Coronary artery (tissue), 2 donors: ENCODE data around the gene POU2AF3.

Experiments used
- DNase-seq: peaks from one replicate; pipeline ENCODE4 v3.0.0-alpha.2; 2017; ENCODE audit warnings: low spot score
- H3K27ac ChIP-seq, 2 donors: fragments of 200-600 bp; sonication (generic); one replicate each; pipeline ENCODE4 v1.5.1; 2016 to 2019
- H3K4me3 ChIP-seq: fragments of 200-600 bp; sonication (generic); 2 replicates; pipeline ENCODE4 v1.5.1; 2016; ENCODE audit warnings: mild to moderate bottlenecking, moderate library complexity
- TF ChIP-seq, protein P1 (sequence below): fragments of 200-600 bp; sonication (generic); IDR thresholded peaks from one replicate; pipeline ENCODE4 v1.5.1; 2019; ENCODE audit warnings: antibody characterized with exemption

Gene POU2AF3

GRCh38 chr11:111329306-111330204 lies 31.2 kb downstream of the POU2AF3 start:
- Histone ChIP-seq H3K27ac (peak overlapping the region; percentile 89), H3K4me3 (no peak overlapping the region)
- DNase-seq = no peak
- TF ChIP-seq, protein P1, sequence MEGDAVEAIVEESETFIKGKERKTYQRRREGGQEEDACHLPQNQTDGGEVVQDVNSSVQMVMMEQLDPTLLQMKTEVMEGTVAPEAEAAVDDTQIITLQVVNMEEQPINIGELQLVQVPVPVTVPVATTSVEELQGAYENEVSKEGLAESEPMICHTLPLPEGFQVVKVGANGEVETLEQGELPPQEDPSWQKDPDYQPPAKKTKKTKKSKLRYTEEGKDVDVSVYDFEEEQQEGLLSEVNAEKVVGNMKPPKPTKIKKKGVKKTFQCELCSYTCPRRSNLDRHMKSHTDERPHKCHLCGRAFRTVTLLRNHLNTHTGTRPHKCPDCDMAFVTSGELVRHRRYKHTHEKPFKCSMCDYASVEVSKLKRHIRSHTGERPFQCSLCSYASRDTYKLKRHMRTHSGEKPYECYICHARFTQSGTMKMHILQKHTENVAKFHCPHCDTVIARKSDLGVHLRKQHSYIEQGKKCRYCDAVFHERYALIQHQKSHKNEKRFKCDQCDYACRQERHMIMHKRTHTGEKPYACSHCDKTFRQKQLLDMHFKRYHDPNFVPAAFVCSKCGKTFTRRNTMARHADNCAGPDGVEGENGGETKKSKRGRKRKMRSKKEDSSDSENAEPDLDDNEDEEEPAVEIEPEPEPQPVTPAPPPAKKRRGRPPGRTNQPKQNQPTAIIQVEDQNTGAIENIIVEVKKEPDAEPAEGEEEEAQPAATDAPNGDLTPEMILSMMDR = no peak

- TF ChIP-seq, protein P1 = no peak
- H3K27ac ChIP-seq = peak overlapping the region; percentile 89
- DNase-seq = no peak
- no peak overlapping the region for H3K4me3 ChIP-seq
Observed at GRCh38 chr11:111330234-111330893, 32.0 kb downstream of the POU2AF3 start.

DNA sequence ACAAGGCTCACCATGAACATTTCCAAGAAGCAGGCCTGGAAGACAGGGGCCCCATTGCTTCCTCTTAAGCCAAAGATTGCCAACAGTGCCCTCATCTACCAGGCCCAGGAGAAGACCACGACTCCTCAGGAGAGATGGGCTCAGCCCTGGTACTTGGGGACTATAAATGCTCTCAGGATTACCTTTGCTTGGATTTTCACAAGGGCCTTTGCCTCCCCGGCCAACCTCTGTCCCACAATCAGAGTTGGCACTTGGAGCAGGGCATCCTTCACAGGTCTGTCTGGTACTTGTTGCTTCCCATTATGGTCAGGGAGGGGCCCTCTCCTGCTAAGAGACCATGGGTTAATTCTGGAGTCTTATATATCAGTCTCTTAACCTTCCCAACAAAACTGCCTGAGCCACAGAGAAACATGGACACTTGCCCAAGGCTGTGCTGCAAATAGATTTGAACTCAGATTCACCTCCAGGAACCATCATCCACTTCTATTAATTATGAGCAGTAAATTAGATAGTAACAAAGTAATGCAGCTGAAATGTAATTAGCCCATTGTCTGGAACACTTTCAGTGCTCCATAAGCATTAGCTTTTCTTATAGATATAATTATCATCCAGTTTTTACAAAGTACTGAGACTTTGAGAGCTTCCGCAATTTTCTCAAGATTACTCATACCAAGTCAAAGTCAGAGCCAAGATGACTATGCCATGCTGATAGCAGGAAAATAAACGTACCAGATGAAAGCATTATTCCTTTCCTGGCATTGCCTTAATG lies 33.5 kb downstream of the POU2AF3 start:
- TF ChIP-seq, protein P1 = no peak
- H3K4me3 ChIP-seq = no peak overlapping the region
- H3K27ac ChIP-seq = peak overlapping the region; percentile 89
- no peak for DNase-seq

DNA sequence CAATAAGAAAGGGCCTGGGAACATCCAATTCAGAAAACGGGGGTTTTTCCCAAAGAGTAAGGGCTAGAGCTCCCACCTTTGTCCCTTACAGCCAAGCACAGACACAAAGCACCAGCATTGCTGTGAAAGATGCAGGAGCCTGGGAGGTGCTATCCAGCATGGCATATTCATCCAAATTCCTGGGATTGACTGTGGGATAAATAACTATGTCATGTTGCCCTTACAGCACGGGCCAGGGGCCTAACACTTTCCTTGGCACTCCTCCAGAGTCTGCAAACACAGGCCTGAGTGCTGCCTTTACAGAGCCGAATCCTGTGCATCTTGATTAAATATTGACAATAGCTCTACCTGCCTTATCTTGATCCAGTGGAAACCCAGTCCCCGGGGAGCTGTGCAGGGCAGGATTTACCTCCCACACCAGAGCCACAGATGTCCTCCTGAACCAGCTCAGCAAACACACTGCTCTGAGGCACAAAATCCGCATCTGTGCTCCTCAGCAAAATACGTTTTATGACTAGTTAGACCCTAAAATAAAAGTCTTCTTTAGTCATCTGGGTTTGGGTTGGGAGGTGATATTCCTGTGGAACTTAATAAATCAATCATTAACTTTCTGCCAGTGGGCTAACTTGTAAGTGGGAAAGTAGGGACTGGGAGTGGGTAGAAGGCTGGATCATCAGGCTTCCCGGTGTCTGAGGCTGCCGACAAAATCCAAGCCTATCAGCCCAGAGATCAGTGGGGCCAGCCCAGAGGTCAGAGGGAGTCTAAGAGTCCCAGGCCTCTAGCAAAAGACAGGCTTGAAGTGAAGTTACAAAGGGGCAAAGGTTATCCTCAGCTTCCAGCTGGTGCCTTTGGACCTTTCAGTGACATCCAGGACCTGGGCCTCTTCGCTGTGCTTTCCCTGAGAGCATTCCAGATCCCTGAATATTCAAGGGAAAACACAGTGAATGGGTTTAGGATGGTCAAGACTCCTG lies 36.5 kb downstream of the POU2AF3 start:
- TF ChIP-seq, protein P1 = no peak
- no peak overlapping the region for H3K4me3 ChIP-seq
- H3K27ac ChIP-seq = no peak overlapping the region
- no peak for DNase-seq

DNA sequence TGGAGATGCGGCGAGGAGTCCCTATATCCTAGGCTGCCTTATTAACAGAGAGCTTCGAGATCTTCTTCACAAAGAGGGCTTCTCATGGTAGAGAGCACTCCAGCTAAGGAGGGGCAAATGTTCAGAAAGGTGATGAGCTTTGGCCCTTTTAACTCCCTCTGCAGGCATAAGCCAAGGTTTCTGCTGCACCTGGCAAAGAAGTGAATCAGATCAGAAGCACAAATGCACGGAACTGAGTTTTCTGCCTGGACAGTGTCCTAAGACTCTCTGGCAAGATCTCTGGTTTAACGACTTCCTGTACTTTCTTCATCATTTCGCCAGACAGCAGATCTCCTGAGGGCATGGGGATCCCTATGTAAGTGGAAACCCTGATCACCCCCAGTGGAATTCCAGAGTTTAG lies 37.2 kb downstream of the POU2AF3 start:
- DNase-seq = no peak
- H3K4me3 ChIP-seq = no peak overlapping the region
- TF ChIP-seq, protein P1 = no peak
- H3K27ac ChIP-seq = no peak overlapping the region

- TF ChIP-seq, protein P1 = no peak
- no peak overlapping the region for H3K27ac ChIP-seq
- DNase-seq = no peak
Observed at GRCh38 chr11:111336062-111336461, 37.7 kb downstream of the POU2AF3 start.

More at GRCh38 chr11:111336062-111336461, 37.7 kb downstream of the POU2AF3 start:
- H3K4me3 ChIP-seq = no peak overlapping the region
